ENCODE results near the gene GSTM5. TPM values are rescaled to one million over a fixed set of nuclear protein-coding genes. Genes with fewer than 3 reads are reported as not detected.

GSTM5 gene
- polyA plus RNA-seq, 1 experiment: 12.5 TPM

DNA sequence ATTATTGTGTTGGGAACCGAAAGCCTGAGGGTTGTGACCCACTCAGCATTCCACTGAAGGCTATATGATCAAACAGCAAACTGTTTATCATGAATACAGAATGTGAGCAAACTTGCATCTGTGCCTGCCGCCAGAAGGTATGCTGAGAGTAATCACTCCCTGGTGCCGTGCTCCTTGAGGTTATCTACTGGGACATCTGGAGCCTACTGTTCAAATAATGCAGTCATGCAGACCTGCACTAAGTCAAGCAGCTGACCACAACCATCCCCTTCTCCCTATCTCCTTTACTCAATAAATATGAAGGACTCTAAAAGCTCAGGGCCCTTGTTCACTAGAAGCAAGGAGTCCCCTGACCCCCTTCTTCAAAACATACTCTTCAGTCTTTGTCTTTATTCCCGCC lies 13.5 kb downstream of the GSTM5 start:
- TF ChIP-seq, protein P1, sequence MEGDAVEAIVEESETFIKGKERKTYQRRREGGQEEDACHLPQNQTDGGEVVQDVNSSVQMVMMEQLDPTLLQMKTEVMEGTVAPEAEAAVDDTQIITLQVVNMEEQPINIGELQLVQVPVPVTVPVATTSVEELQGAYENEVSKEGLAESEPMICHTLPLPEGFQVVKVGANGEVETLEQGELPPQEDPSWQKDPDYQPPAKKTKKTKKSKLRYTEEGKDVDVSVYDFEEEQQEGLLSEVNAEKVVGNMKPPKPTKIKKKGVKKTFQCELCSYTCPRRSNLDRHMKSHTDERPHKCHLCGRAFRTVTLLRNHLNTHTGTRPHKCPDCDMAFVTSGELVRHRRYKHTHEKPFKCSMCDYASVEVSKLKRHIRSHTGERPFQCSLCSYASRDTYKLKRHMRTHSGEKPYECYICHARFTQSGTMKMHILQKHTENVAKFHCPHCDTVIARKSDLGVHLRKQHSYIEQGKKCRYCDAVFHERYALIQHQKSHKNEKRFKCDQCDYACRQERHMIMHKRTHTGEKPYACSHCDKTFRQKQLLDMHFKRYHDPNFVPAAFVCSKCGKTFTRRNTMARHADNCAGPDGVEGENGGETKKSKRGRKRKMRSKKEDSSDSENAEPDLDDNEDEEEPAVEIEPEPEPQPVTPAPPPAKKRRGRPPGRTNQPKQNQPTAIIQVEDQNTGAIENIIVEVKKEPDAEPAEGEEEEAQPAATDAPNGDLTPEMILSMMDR (IDR thresholded peaks at IDR 0.05; ENCODE audit: low read depth, low read length): no peak
- Histone ChIP-seq H3K27ac (ENCODE audit: low read depth, low read length) (no peak overlapping the region), H3K4me3 (ENCODE audit: low read depth, low read length) (no peak overlapping the region), H3K9me3 (ENCODE audit: control insufficient read depth, insufficient read depth, low read length) (no peaks in the 10 kb centered on the region; the same call in 1 of the 2 replicates), H3K27me3 (ENCODE audit: control insufficient read depth, insufficient read depth, low read length) (peaks cover 7% of the 10 kb centered on the region)
- CTCF ChIA-PET: no interaction called here
- POLR2A ChIA-PET: no interaction called here
- no peak for DNase-seq (ENCODE audit: low read depth, low spot score)

- ChIA-PET POLR2A (no interaction called here), CTCF (no interaction called here)
- H3K27me3 ChIP-seq (ENCODE audit: control insufficient read depth, insufficient read depth, low read length): peaks cover 7% of the 10 kb centered on the region
- no peak overlapping the region for H3K4me3 ChIP-seq (ENCODE audit: low read depth, low read length)
- DNase-seq (ENCODE audit: low read depth, low spot score): no peak
- TF ChIP-seq, protein P1 (IDR thresholded peaks at IDR 0.05; ENCODE audit: low read depth, low read length): no peak
- no peak overlapping the region for H3K27ac ChIP-seq (ENCODE audit: low read depth, low read length)
- H3K9me3 ChIP-seq (ENCODE audit: control insufficient read depth, insufficient read depth, low read length): no peaks in the 10 kb centered on the region; the same call in 1 of the 2 replicates
Measured at GRCh38 chr1:109726007-109726406, 14.0 kb downstream of the GSTM5 start.

GRCh38 chr1:109726728-109727373 lies 14.8 kb downstream of the GSTM5 start:
- POLR2A ChIA-PET: no interaction called here
- DNase-seq (ENCODE audit: low read depth, low spot score): no peak
- CTCF ChIA-PET: interaction anchor here (0.5 to 1.4 kb wide), 2 partner anchors 87 to 89 kb away, joined by 3 to 5 read pairs; no protein-coding TSS in a partner anchor

GRCh38 chr1:109728870-109729269 lies 16.8 kb downstream of the GSTM5 start:
- ChIA-PET CTCF (no interaction called here), POLR2A (no interaction called here)
- no peak for DNase-seq (ENCODE audit: low read depth, low spot score)
- Histone ChIP-seq H3K4me3 (ENCODE audit: low read depth, low read length) (no peak overlapping the region), H3K9me3 (ENCODE audit: control insufficient read depth, insufficient read depth, low read length) (no peaks in the 10 kb centered on the region; the same call in 1 of the 2 replicates), H3K27me3 (ENCODE audit: control insufficient read depth, insufficient read depth, low read length) (peaks cover 11% of the 10 kb centered on the region), H3K27ac (ENCODE audit: low read depth, low read length) (no peak overlapping the region)
- TF ChIP-seq, protein P1 (IDR thresholded peaks at IDR 0.05; ENCODE audit: low read depth, low read length): no peak

More at GRCh38 chr1:109726728-109727373, 14.8 kb downstream of the GSTM5 start:
- H3K27me3 ChIP-seq (ENCODE audit: control insufficient read depth, insufficient read depth, low read length): peaks cover 7% of the 10 kb centered on the region
- TF ChIP-seq, protein P1 (IDR thresholded peaks at IDR 0.05; ENCODE audit: low read depth, low read length): no peak
- no peaks in the 10 kb centered on the region; the same call in 1 of the 2 replicates for H3K9me3 ChIP-seq (ENCODE audit: control insufficient read depth, insufficient read depth, low read length)
- H3K27ac ChIP-seq (ENCODE audit: low read depth, low read length): no peak overlapping the region
- H3K4me3 ChIP-seq (ENCODE audit: low read depth, low read length): no peak overlapping the region

GRCh38 chr1:109730666-109731065 lies 18.6 kb downstream of the GSTM5 start:
- no peak for DNase-seq (ENCODE audit: low read depth, low spot score)
- TF ChIP-seq, protein P1 (IDR thresholded peaks at IDR 0.05; ENCODE audit: low read depth, low read length): no peak
- ChIA-PET CTCF (no interaction called here), POLR2A (interaction anchor here (0.7 kb wide), 1 partner anchor 99 kb away, joined by 3 read pairs; no protein-coding TSS in a partner anchor)
- Histone ChIP-seq H3K27ac (ENCODE audit: low read depth, low read length) (no peak overlapping the region), H3K9me3 (ENCODE audit: control insufficient read depth, insufficient read depth, low read length) (no peaks in the 10 kb centered on the region; the same call in 1 of the 2 replicates), H3K27me3 (ENCODE audit: control insufficient read depth, insufficient read depth, low read length) (peaks cover 11% of the 10 kb centered on the region), H3K4me3 (ENCODE audit: low read depth, low read length) (no peak overlapping the region)

Data from AG04450 (cell line).